Panc1 (cell line): Measurements from ENCODE around the gene C9orf152. TPM values are rescaled to one million over a fixed set of nuclear protein-coding genes. Genes with fewer than 3 reads are reported as not detected.
"Not testable (repeated sequence)": the region's sequence is repeated elsewhere in the genome, so short reads cannot be mapped to it uniquely, and the experiment has no call there.

Experiments
- ATAC-seq: fragments of 200-7000 bp; cut with Tn5 transposase; 2 replicates; pipeline ENCODE4 v1.9.1; 2020; ENCODE audit warnings: mild to moderate bottlenecking, moderate library complexity
- BruUV-seq: library from RNA; stranded (reverse); fragments of 400-500 nt; replicated peaks from 2 replicates; lab custom pipeline; 2021; lab: Mats Ljungman, UMichigan
- CTCF ChIA-PET: fragments of 300-600 bp; sonication (Branson Sonifier 250); formaldehyde crosslinking; loops from one replicate; lab custom pipeline; 2022; ENCODE audit warnings: antibody characterized with exemption; lab: Charles Lee
- POLR2A ChIA-PET: fragments of 300-600 bp; sonication (Branson Sonifier 250); formaldehyde crosslinking; loops from one replicate; lab custom pipeline; 2022; ENCODE audit warnings: antibody characterized with exemption; lab: Charles Lee
- DNase-seq: peaks from one replicate; pipeline ENCODE4 v3.0.0-alpha.2; 2010; ENCODE audit warnings: low read depth, low spot score
- H3K27ac ChIP-seq: 2 replicates; pipeline ENCODE4 v1.5.1; 2011; ENCODE audit warnings: mild to moderate bottlenecking, low read length, inconsistent platforms
- H3K27me3 ChIP-seq: fragments of 200-500 bp; sonication (Bioruptor generic); 2 replicates; pipeline ENCODE4 v1.6.0; 2014; ENCODE audit warnings: low read length, inconsistent platforms; ENCODE audit not compliant: control insufficient read depth, insufficient read depth
- H3K36me3 ChIP-seq: fragments of 200-500 bp; sonication (Bioruptor generic); 2 replicates; pipeline ENCODE4 v1.5.1; 2014; ENCODE audit warnings: inconsistent platforms, mild to moderate bottlenecking, low read length, moderate library complexity; ENCODE audit not compliant: control insufficient read depth, insufficient read depth
- H3K4me1 ChIP-seq: 2 replicates; pipeline ENCODE4 v1.5.1; 2011; ENCODE audit warnings: inconsistent platforms, mild to moderate bottlenecking, low read length, moderate library complexity; ENCODE audit not compliant: control insufficient read depth, insufficient read depth
- H3K4me3 ChIP-seq, 2 experiments: 2 replicates each; pipeline ENCODE4 v1.5.1; 2011 to 2012; ENCODE audit warnings: low read depth in 2 of 2, low read length in 2 of 2, mild to moderate bottlenecking in 2 of 2, inconsistent platforms in 1 of 2, moderate library complexity in 1 of 2
- H3K9me3 ChIP-seq: fragments of 200-500 bp; sonication (Bioruptor generic); 2 replicates; pipeline ENCODE4 v1.5.1; 2014; ENCODE audit warnings: low read depth, mild to moderate bottlenecking, inconsistent platforms, low read length, moderate library complexity; ENCODE audit not compliant: control insufficient read depth, insufficient read depth
- POLR2AphosphoS5 ChIP-seq: IDR thresholded peaks from 2 replicates; pipeline ENCODE4 v1.6.1; 2012; ENCODE audit warnings: mild to moderate bottlenecking, low read depth, low read length, moderate library complexity
- SIN3A ChIP-seq: IDR thresholded peaks from 2 replicates; pipeline ENCODE4 v1.6.1; 2012; ENCODE audit warnings: low read depth, mild to moderate bottlenecking, low read length, moderate library complexity, borderline replicate concordance; ENCODE audit not compliant: insufficient read depth
- TCF7L2 ChIP-seq: IDR thresholded peaks from 2 replicates; pipeline ENCODE4 v1.6.1; 2011; ENCODE audit warnings: mild to moderate bottlenecking, low read depth, low read length, inconsistent platforms
- in situ Hi-C: cut with HindIII; loops from 2 replicates; pipeline ENCODE4 v1.10.0; 2016; ENCODE audit warnings: low sequenced_read_pairs, low pct_unique_long_range_greater_than_20kb
- intact Hi-C: fragments of 100-400 bp; cut with micrococcal nuclease; formaldehyde crosslinking; loops from one replicate; pipeline ENCODE4 v1.10.0; 2022; ENCODE audit not compliant: unreplicated experiment
- total RNA-seq: library from RNA; stranded (reverse); gene quantifications from one replicate; pipeline ENCODE4 v1.2.1, GENCODE V29; 2021; ENCODE audit not compliant: unreplicated experiment
- TF ChIP-seq, protein P1 (sequence below): fragments of 450-650 bp; IDR thresholded peaks from 2 replicates; pipeline ENCODE4 v1.5.1; 2017; ENCODE audit warnings: mild to moderate bottlenecking
- TF ChIP-seq, protein P2 (sequence below), 2 experiments: IDR thresholded peaks; 2 replicates each; pipeline ENCODE4 v1.6.1; 2011 to 2012; ENCODE audit warnings: low read depth in 2 of 2, control low read depth in 1 of 2, low read length in 1 of 2, mild to moderate bottlenecking in 1 of 2, moderate library complexity in 1 of 2; ENCODE audit not compliant: insufficient read depth in 1 of 2

Gene C9orf152
- total RNA-seq, 1 experiment from 2014 or later: 0.10 TPM

DNA sequence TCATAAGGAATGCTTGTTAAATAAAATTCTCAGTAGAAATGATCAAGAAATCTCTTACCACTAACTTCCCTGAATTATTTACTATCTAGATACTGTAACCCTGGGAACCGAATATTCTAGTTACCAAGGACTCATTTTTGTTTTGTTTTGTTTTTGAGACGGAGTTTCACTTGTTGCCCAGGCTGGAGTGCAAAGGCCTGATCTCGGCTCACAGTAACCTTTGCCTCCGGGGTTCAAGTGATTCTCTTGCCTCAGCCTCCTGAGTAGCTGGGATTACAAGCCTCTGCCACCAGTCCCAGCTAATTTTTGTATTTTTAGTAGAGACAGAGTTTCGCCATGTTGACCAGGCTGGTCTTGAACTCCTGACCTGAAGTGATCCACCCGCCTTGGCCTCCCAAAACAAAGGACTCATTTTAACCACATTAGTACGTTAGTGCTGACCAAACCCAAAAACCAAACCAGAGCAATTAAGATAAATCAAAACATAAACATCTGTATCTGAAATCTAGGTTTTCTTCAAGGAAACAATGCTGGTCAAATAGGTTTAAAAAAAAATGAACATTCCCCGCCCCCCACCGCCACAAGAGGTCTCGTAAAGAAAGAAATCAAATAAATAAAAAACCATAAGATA lies 44.7 kb upstream of the C9orf152 start:
- ATAC-seq: no peak
- CTCF ChIA-PET: no interaction called here
- POLR2A ChIA-PET: no interaction called here
- BruUV-seq: no TSS peak
- Histone ChIP-seq H3K27ac (no peak overlapping the region), H3K36me3 (peaks cover 5% of the 10 kb centered on the region), H3K4me3 (no peak overlapping the region), H3K4me1 (peaks cover 15% of the 10 kb centered on the region), H3K9me3 (no peaks in the 10 kb centered on the region), H3K27me3 (no peaks in the 10 kb centered on the region)
- in situ Hi-C loops: no loop called here
- TF ChIP-seq, protein P1, sequence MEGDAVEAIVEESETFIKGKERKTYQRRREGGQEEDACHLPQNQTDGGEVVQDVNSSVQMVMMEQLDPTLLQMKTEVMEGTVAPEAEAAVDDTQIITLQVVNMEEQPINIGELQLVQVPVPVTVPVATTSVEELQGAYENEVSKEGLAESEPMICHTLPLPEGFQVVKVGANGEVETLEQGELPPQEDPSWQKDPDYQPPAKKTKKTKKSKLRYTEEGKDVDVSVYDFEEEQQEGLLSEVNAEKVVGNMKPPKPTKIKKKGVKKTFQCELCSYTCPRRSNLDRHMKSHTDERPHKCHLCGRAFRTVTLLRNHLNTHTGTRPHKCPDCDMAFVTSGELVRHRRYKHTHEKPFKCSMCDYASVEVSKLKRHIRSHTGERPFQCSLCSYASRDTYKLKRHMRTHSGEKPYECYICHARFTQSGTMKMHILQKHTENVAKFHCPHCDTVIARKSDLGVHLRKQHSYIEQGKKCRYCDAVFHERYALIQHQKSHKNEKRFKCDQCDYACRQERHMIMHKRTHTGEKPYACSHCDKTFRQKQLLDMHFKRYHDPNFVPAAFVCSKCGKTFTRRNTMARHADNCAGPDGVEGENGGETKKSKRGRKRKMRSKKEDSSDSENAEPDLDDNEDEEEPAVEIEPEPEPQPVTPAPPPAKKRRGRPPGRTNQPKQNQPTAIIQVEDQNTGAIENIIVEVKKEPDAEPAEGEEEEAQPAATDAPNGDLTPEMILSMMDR: no peak
- TF ChIP-seq TCF7L2 (no peak), SIN3A (no peak)
- no peak for DNase-seq
- intact Hi-C loops: no loop called here

DNA sequence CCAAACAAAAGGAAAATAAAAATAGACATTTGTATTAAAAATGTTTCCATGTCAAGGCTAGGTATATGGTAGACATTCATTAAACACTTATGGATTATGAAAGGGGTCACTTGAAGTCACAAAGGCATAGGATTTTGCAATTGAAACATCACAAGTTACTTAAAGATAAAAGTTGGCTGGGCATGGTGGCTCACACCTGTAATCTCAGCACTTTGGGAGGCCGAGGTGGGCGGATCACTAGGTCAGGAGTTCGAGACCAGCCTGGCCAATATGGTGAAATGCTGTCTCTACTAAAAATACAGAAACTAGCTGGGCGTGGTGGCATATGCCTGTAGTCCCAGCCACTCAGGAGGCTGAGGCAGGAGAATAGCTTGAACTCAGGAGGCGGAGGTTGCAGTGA lies 43.8 kb upstream of the C9orf152 start:
- CTCF ChIA-PET, intact Hi-C loops, POLR2A ChIA-PET, BruUV-seq, in situ Hi-C loops, ATAC-seq, H3K9me3 ChIP-seq, DNase-seq, H3K27ac ChIP-seq, H3K36me3 ChIP-seq, H3K4me3 ChIP-seq, H3K27me3 ChIP-seq: not testable (repeated sequence)
- H3K4me1 ChIP-seq: peaks cover 13% of the 10 kb centered on the region

DNA sequence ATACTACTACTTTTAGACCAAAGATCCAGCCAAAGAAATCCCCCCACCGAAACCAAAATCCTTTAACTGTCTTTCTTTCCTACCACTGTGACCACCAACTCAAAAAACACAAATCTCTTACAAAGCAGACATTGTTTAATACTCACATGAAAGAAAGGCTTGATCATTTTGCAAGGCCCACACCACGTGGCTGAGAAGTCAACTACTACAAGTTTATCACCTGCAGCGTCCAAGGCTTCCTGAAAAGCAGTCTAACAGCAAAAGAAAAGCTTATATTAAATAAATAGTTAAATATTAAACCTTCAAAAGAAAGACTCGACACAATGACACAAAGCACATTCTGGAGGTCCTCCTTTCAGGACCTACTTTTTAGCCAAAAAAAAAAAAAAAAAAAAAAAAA lies 43.3 kb upstream of the C9orf152 start:
- BruUV-seq: no TSS peak
- in situ Hi-C loops: no loop called here
- intact Hi-C loops: no loop called here
- ChIA-PET POLR2A (no interaction called here), CTCF (no interaction called here)
- no peak for ATAC-seq
- no peak for TF ChIP-seq SIN3A
- TF ChIP-seq, protein P1: no peak
- TF ChIP-seq, protein P2, sequence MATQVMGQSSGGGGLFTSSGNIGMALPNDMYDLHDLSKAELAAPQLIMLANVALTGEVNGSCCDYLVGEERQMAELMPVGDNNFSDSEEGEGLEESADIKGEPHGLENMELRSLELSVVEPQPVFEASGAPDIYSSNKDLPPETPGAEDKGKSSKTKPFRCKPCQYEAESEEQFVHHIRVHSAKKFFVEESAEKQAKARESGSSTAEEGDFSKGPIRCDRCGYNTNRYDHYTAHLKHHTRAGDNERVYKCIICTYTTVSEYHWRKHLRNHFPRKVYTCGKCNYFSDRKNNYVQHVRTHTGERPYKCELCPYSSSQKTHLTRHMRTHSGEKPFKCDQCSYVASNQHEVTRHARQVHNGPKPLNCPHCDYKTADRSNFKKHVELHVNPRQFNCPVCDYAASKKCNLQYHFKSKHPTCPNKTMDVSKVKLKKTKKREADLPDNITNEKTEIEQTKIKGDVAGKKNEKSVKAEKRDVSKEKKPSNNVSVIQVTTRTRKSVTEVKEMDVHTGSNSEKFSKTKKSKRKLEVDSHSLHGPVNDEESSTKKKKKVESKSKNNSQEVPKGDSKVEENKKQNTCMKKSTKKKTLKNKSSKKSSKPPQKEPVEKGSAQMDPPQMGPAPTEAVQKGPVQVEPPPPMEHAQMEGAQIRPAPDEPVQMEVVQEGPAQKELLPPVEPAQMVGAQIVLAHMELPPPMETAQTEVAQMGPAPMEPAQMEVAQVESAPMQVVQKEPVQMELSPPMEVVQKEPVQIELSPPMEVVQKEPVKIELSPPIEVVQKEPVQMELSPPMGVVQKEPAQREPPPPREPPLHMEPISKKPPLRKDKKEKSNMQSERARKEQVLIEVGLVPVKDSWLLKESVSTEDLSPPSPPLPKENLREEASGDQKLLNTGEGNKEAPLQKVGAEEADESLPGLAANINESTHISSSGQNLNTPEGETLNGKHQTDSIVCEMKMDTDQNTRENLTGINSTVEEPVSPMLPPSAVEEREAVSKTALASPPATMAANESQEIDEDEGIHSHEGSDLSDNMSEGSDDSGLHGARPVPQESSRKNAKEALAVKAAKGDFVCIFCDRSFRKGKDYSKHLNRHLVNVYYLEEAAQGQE (IDR thresholded peaks at IDR 0.05; ENCODE audit: insufficient read depth in 1 of 2, low read depth in 2 of 2, low read length in 1 of 2): no peak
- TF ChIP-seq TCF7L2: no peak
- no peak for TF ChIP-seq POLR2AphosphoS5
- Histone ChIP-seq H3K9me3 (no peaks in the 10 kb centered on the region), H3K4me1 (peaks cover 13% of the 10 kb centered on the region), H3K4me3 (no peak overlapping the region), H3K27ac (no peak overlapping the region), H3K36me3 (peaks cover 7% of the 10 kb centered on the region), H3K27me3 (no peaks in the 10 kb centered on the region)
- DNase-seq: no peak
